Embryonic facial prominence (tissue), 1 donor: ENCODE measurements around the gene ASTN2.

Experiments
- DNase-seq: peaks from one replicate; pipeline ENCODE4 v3.0.0-alpha.2; 2016; ENCODE audit errors: extremely low spot score

Gene ASTN2

GRCh38 chr9:117303643-117304230 is 111.1 kb downstream of the ASTN2 start:
- no peak for DNase-seq

- DNase-seq, result no peak
These were observed 112.4 kb downstream of the ASTN2 start for GRCh38 chr9:117302487-117302886.

DNA sequence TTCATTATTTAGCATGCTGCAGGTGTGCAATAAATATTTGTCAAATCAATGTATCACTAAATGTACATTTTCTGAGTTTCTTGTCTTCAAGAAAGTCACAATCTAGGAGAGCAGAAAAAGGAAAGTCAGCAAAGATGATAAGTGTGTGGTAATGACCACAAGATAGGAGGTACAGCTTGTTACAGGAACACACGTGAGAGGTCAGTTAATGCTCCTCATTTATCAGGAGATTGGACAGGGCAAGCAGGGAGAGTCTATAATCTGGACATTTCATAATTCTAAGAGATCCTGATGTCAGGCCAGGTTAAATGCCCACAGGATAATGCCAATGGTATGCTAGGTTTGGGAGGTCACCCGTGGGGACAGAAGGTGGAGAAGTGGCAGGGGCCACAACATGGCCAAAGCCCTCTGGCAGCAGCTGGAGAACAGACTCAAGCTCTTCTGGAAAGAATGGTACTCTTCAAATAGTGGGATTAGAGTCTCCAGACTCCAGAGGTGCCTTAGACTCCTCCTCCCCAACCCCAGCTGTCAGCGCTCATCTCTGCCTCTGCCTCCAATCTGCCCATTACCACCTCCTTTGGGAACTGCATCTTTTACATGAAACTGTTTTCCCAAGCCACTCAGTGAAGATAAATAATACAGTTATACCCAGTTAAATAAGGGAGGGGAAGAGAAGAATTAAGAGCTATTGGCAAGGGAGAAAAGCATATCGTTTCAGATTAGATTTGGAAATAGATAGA is 114.3 kb downstream of the ASTN2 start:
- DNase-seq, result no peak

DNA sequence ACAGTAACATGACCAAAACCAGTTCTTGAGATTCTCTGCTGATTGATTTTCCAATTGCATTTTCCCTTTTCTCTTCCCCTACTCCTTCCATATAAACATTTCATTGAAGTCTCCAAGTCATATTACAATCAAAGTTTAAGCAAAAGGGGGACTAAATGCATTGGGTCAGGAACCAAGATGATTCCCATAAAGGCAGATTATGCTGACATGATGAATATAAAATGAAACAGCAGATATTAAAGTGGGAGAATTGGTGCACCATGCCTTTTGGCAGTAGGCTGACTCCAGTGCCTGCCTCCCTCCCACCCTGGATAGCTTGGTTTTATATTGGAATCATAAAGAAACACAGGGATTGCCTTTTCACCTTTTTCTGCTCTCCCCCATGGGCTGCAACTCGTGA is 118.4 kb downstream of the ASTN2 start:
- DNase-seq, result no peak

DNA sequence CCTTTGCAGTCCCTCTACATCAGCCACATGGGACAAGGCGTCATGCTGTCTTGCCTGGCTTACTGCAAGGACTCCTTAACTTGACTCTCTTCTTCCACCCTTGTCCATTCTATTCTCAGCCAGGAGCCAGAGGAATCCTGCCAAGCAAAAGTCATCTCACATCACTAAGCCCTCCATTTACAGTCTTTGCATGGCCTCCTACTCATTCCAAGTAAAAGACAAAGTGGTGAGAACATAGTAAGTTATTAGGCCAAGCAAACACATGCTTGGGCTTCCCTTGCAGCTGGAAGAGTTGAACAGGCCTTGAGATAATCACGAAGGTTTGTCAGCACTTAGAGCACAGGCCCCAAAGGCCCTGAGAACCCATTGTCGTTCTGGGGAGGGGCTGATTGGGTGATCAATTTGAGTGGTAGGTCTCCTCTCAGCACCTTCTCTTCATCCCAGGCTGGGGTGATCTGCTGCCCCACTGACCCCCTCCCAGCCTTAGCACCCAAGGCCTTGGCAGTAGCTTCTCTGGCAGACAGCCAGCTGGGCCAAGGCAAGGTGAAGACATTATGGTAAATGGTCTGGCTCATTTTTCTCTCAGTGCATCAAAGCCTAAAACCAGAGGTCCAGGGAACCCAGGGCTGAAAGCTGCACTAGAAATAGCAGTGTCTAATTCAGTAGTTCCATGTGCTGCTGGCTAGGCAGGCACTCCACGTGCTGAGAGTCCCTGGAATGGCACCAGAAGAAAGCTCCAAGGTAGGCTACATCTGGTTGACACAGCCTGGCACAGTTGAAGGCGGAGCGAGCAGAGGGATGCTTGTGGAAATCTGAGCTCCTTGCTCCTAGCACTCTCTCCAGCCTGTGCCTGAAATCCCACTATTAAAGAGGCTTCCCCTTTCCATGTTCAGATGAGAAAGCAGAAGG is 121.4 kb downstream of the ASTN2 start:
- DNase-seq, result no peak

- DNase-seq, result no peak
These were observed 123.8 kb downstream of the ASTN2 start for GRCh38 chr9:117290856-117291622.

DNA sequence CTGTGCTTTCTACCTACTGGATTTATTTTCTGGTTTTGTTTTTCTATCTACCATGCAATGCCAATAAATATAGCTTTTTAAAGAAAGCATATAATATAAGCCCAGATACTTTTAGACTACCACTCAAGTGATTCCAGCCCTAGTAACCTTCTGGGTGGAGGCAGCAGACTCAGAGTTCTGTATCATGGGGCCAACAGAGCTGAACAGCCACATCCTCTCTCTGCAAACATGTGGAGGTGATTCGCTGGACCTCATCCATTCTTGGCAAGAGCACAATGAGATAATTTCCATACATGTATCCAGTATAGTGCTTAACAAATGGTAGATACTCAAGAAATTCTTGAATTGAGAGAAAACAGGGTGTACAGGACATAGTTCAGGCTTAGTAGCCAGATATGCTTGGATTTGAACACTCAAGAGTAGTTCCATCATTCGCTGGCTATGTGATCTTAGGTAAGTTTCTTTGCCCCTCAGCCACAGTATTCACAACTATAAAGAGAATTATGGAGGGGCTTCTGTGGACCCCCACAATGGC is 124.5 kb downstream of the ASTN2 start:
- no peak for DNase-seq

GRCh38 chr9:117286245-117286644 is 128.6 kb downstream of the ASTN2 start:
- no peak for DNase-seq

GRCh38 chr9:117284414-117284813 is 130.4 kb downstream of the ASTN2 start:
- DNase-seq, result no peak

- no peak for DNase-seq
These were observed 132.3 kb downstream of the ASTN2 start for GRCh38 chr9:117282541-117282940.

GRCh38 chr9:117278471-117279035 is 136.3 kb downstream of the ASTN2 start:
- no peak for DNase-seq

GRCh38 chr9:117278020-117278419 is 136.8 kb downstream of the ASTN2 start:
- DNase-seq, result no peak

GRCh38 chr9:117276444-117276843 is 138.4 kb downstream of the ASTN2 start:
- DNase-seq, result no peak

- DNase-seq, result no peak
These were observed 141.2 kb downstream of the ASTN2 start for GRCh38 chr9:117273612-117274011.

GRCh38 chr9:117268847-117269446 is 145.9 kb downstream of the ASTN2 start:
- DNase-seq, result no peak

DNA sequence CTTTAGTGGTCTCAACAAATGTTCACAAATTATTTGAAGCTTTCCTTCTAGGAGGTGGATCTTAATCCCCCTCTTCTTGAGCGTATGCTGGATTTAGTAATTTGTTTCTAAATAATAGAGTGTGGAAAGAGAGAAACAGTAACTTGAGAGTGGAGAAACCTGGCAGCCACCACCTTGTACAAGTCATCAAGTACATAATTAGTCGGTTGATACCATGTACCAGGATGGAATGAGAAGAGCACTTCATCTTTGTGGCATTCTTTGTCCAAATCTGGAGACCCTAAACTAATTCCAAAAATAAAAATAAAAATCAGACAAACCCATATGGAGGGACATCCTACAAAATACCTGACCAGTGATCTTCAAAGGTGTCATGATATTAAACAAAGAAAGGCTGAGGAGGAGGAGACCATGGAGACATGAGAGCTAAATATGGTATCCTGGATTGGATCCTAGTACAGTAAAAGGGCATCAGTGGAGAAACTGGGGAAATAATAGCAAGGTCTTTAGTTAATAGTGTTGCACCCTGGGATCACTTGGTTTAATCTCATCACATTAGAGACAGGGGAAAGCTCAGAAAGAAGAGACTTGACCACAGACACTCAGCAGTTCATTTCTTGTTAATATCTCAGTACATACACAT is 147.9 kb downstream of the ASTN2 start:
- DNase-seq, result no peak

GRCh38 chr9:117265253-117265652 is 149.6 kb downstream of the ASTN2 start:
- no peak for DNase-seq

DNA sequence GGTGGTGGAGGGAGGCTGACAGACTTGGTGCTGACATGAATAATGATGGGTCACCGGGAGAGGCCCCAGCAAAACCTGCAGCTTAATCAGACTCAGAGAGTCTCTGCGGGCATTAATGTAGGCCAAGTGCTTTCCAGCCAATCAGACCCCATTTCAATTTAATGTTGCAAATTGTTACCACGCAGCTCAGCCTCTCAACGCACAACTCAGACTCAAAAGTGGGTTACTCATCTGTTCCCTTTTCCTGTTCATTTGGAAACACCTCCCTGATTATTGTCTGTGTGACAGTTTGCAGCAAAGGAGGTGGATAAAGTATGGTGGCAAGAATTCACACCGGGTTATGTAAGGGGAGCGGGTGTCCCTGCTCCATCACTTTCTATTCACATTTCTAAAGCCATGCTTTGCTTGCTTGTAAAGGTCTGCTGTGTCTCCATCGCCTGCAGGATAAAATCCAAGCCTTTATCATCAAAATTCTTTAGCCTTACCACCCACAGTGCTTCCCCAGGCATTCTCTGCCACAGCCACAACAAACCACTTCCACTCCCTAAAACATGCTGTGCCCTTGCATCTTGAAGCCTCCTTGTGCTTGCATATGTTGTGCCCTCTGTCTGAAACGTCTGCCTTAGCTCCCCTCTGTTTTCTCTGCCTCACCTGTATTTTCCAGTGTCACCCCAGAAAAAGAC is 156.5 kb downstream of the ASTN2 start:
- no peak for DNase-seq

- no peak for DNase-seq
These were observed 161.6 kb downstream of the ASTN2 start for GRCh38 chr9:117253261-117253660.
